C4-2B (cell line): Measurements from ENCODE around the gene ACOX1.
A peak's percentile ranks its signal among the peaks of the same experiment; 100 is the strongest.

Experiments used
- H3K27ac ChIP-seq: fragments of 450-650 bp; 2 replicates; pipeline ENCODE4 v1.5.1; 2017
- ZFX ChIP-seq: fragments of 450-650 bp; IDR thresholded peaks from 2 replicates; pipeline ENCODE4 v1.6.1; 2017
- TF ChIP-seq, protein P1 (sequence below): fragments of 450-650 bp; conservative IDR thresholded peaks from 2 replicates; pipeline ENCODE4 v1.5.1; 2017; ENCODE audit warnings: mild to moderate bottlenecking

Gene ACOX1

DNA sequence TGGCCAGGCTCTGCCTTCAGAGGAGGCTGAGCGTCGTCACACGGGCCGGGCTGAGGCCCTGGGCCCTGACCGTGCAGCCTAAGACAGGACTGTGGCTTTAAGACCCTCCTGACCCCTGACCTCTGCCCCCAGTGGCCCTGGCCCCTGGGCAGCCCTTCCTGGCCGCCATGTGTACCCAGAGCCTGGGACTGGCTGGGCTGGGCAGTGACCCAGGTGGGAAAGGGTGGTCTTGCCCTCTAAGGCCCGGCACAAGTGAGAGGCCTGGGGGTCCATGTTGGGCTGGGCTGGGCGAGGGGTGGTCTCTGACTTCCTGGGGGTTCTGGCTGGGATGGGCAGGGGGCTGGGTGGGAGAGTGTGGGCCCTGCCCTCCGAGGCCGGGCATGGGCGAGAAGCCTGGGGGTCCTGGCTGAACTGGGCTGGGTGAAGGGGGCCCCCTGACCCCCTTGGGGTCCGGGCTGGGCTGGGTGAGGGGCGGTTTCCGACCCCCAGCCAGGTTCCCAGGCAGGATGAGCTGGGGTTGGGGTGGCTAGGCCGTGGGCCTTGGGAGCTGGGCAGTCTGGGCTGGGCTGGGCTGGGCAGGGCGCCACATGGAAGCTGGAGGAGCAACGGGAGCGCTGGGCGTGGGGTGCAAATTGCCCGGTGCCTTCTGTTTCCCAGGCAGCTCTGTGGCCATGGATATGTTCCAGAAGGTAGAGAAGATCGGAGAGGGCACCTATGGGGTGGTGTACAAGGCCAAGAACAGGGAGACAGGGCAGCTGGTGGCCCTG is 22.0 kb upstream of the ACOX1 start, which contains the start of gene CDK3:
Gene CDK3, plus strand, starts transcription at position 101 of the 767 bp plus-strand sequence. Its CDS starts 571 bp downstream, at position 672.
- peak within 1 kb of the TSS; percentile 66 for H3K27ac ChIP-seq
- TF ChIP-seq ZFX, result no peak
- TF ChIP-seq, protein P1, sequence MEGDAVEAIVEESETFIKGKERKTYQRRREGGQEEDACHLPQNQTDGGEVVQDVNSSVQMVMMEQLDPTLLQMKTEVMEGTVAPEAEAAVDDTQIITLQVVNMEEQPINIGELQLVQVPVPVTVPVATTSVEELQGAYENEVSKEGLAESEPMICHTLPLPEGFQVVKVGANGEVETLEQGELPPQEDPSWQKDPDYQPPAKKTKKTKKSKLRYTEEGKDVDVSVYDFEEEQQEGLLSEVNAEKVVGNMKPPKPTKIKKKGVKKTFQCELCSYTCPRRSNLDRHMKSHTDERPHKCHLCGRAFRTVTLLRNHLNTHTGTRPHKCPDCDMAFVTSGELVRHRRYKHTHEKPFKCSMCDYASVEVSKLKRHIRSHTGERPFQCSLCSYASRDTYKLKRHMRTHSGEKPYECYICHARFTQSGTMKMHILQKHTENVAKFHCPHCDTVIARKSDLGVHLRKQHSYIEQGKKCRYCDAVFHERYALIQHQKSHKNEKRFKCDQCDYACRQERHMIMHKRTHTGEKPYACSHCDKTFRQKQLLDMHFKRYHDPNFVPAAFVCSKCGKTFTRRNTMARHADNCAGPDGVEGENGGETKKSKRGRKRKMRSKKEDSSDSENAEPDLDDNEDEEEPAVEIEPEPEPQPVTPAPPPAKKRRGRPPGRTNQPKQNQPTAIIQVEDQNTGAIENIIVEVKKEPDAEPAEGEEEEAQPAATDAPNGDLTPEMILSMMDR, result peak; percentile 78

- TF ChIP-seq, protein P1, result peak; percentile 98
- TF ChIP-seq ZFX, result peak; percentile 43; the same call in 1 of the 2 replicates
- H3K27ac ChIP-seq, result peak overlapping the region; percentile 66
These were observed 21.2 kb upstream of the ACOX1 start for GRCh38 chr17:76000016-76000754.

- no peak for TF ChIP-seq ZFX
- TF ChIP-seq, protein P1, result no peak
- no peak overlapping the region for H3K27ac ChIP-seq
These were observed 19.4 kb upstream of the ACOX1 start for GRCh38 chr17:75998327-75998795.

GRCh38 chr17:75996665-75997590 is 18.0 kb upstream of the ACOX1 start:
- TF ChIP-seq ZFX, result no peak
- TF ChIP-seq, protein P1, result no peak
- no peak overlapping the region for H3K27ac ChIP-seq

DNA sequence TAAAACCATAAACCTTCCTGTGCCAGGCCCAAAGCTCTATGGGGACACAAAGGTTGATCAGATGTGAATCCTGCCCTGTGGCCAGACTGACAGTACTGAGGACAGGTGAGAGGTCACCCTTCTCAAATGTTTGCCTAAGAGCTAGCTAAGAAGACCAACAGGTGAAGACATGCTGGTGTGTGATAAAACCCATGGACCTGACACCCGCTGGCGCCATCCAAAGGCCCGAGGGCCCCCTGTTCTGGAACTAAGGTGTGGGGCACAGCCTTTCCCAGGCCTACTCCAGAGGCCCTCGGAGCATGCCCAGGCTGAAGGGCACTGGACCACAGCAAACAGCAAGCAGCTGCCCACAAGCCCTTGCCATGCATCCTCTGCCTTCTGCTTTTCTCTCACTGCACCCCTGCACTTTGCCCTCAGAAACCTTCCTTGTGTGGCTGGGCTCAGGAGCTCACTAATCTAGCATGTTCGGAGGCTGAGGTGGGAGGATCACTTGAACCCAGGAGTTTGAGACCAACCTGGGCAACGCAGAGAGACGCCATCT is 16.5 kb upstream of the ACOX1 start:
- no peak overlapping the region for H3K27ac ChIP-seq
- TF ChIP-seq, protein P1, result no peak
- TF ChIP-seq ZFX, result no peak

DNA sequence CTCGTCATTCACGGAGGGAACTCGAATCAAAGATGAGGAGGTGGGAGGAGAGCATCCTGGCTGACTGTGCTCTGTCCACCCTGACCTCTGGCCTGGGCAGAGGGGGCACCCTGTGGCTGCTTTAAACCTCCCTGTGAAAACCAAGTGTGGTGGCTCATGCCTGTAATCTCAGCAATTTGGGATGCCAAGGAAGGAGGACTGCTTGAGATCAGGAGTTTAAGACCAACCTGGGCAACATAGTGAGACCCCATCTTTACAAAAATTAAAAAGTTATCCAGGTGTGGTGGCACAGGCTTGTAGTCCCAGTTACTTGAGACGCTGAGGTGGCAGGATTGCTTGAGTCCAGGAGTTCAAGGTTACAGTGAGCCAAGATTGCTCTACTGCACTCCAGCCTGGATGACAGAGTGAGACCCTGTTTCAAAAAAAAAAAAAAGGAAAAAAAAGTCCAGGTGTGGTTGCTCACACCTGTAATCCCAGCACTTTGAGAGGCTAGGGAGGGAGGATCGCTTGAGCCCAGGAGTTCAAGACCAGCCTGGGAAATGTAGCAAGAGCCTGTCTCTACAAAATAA is 15.9 kb upstream of the ACOX1 start:
- no peak overlapping the region for H3K27ac ChIP-seq
- TF ChIP-seq, protein P1, result no peak
- TF ChIP-seq ZFX, result no peak
